ENCODE data around the gene CALML5.

DNA sequence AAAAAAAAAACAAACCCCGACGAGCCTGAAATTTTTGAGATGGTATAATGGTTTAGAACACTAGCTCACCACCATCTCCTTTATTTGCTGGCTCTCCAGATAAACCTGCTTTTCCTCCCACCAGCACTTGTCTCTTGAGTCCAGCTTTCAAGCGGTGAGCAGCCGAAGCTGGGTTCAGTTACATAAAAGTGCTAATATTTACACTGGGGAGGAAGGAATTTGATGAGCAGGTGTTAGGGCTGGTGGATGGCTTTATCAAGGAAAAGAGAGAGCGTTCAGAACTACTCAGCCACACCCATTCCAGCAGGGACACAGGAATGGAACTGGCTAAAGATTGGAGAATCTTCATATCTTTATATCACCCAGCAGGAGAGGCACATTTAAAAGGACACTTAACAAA lies 18.8 kb upstream of the CALML5 start:
- TF ChIP-seq EZH2phosphoT487 (IDR thresholded peaks at IDR 0.05), result no peak
- TF ChIP-seq, protein P1, sequence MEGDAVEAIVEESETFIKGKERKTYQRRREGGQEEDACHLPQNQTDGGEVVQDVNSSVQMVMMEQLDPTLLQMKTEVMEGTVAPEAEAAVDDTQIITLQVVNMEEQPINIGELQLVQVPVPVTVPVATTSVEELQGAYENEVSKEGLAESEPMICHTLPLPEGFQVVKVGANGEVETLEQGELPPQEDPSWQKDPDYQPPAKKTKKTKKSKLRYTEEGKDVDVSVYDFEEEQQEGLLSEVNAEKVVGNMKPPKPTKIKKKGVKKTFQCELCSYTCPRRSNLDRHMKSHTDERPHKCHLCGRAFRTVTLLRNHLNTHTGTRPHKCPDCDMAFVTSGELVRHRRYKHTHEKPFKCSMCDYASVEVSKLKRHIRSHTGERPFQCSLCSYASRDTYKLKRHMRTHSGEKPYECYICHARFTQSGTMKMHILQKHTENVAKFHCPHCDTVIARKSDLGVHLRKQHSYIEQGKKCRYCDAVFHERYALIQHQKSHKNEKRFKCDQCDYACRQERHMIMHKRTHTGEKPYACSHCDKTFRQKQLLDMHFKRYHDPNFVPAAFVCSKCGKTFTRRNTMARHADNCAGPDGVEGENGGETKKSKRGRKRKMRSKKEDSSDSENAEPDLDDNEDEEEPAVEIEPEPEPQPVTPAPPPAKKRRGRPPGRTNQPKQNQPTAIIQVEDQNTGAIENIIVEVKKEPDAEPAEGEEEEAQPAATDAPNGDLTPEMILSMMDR (IDR thresholded peaks at IDR 0.05), result no peak
- TF ChIP-seq EZH2 (IDR thresholded peaks at IDR 0.05), result no peak

Measured in neural progenitor cell (in vitro differentiated cells).